Endothelial cell of umbilical vein (primary cell): ENCODE results near the gene STC2. TPM values are rescaled to one million over a fixed set of nuclear protein-coding genes. Genes with fewer than 3 reads are reported as not detected.

Experiments used
- BruUV-seq: library from RNA; stranded (reverse); fragments of 400-500 nt; replicated peaks from 2 replicates; lab custom pipeline; 2021; lab: Mats Ljungman, UMichigan
- CTCF ChIA-PET: fragments of 300-600, 350-600 bp; sonication (Branson Sonifier 250); formaldehyde crosslinking; loops from one replicate; lab custom pipeline; 2021; ENCODE audit warnings: antibody characterized with exemption, inconsistent platforms; lab: Charles Lee
- POLR2A ChIA-PET: fragments of 300-600, 350-600 bp; sonication (Branson Sonifier 250); formaldehyde crosslinking; loops from one replicate; lab custom pipeline; 2021; ENCODE audit warnings: antibody characterized with exemption, inconsistent platforms; lab: Charles Lee
- DNase-seq: peaks from one replicate; pipeline ENCODE4 v3.0.0-alpha.2; 2011; ENCODE audit warnings: low read depth, low spot score
- FAIRE-seq: peaks from 2 replicates; lab custom pipeline; 2011; peaks lifted over from hg19 to GRCh38; lab: Jason Lieb, UNC
- H2AFZ ChIP-seq: 2 replicates; pipeline ENCODE4 v1.6.0; 2012; ENCODE audit warnings: low read depth, low read length, control low read depth, inconsistent platforms
- H3K27ac ChIP-seq: 2 replicates; pipeline ENCODE4 v1.5.1; 2011; ENCODE audit warnings: low read depth, mild to moderate bottlenecking, control low read depth, low read length, moderate library complexity; ENCODE audit not compliant: insufficient read depth
- H3K27me3 ChIP-seq, 2 experiments: 2 replicates each; pipeline versions ENCODE4 v1.6.0 to v1.6.1; 2011; ENCODE audit warnings: low read length in 2 of 2, mixed read lengths in 1 of 2; ENCODE audit not compliant: control insufficient read depth in 2 of 2, insufficient read depth in 2 of 2
- H3K36me3 ChIP-seq, 2 experiments: 2 replicates in 1 of 2; 3 replicates in 1 of 2; pipeline ENCODE4 v1.5.1; 2011; ENCODE audit warnings: low read length in 2 of 2, mild to moderate bottlenecking in 1 of 2, moderate library complexity in 1 of 2; ENCODE audit not compliant: control insufficient read depth in 2 of 2, insufficient read depth in 2 of 2; ENCODE audit errors: extremely low read depth in 1 of 2
- H3K4me1 ChIP-seq: 3 replicates; pipeline ENCODE4 v1.5.1; 2011; ENCODE audit warnings: mild to moderate bottlenecking, low read length; ENCODE audit not compliant: control insufficient read depth, insufficient read depth; ENCODE audit errors: extremely low read depth
- H3K4me2 ChIP-seq: 2 replicates; pipeline ENCODE4 v1.6.1; 2011; ENCODE audit warnings: low read length, control low read depth, mixed read lengths; ENCODE audit not compliant: insufficient read depth
- H3K4me3 ChIP-seq, 3 experiments: fragments of 200-600 bp in 1 of 3; sonication (generic), shearing (Covaris generic) in 1 of 3; replicated peaks in 1 of 3; 2 replicates each; pipeline ENCODE4 v1.5.1; 2011 to 2016; ENCODE audit warnings: control low read depth in 3 of 3, low read length in 3 of 3, mild to moderate bottlenecking in 2 of 3, inconsistent platforms in 1 of 3, low read depth in 1 of 3, moderate library complexity in 1 of 3; ENCODE audit not compliant: insufficient read depth in 1 of 3
- H3K79me2 ChIP-seq: 2 replicates; pipeline ENCODE4 v1.6.0; 2012; ENCODE audit warnings: low read length, inconsistent platforms; ENCODE audit not compliant: control insufficient read depth, insufficient read depth
- H3K9ac ChIP-seq: replicated peaks from 2 replicates; pipeline ENCODE3; 2011; ENCODE audit warnings: low read length, control low read depth; ENCODE audit not compliant: insufficient read depth; ENCODE audit errors: extremely low read depth
- H3K9me1 ChIP-seq: replicated peaks from 3 replicates; pipeline ENCODE4 v1.6.0; 2011; ENCODE audit warnings: mild to moderate bottlenecking, low read length; ENCODE audit not compliant: control insufficient read depth, insufficient read depth; ENCODE audit errors: extremely low read depth
- H3K9me3 ChIP-seq: replicated peaks from 2 replicates; pipeline ENCODE4 v1.5.1; 2012; ENCODE audit warnings: low read length, inconsistent platforms; ENCODE audit not compliant: control insufficient read depth, insufficient read depth
- H4K20me1 ChIP-seq: replicated peaks from 2 replicates; pipeline ENCODE3; 2011; ENCODE audit warnings: mild to moderate bottlenecking, low read length; ENCODE audit not compliant: control insufficient read depth, insufficient read depth; ENCODE audit errors: extremely low read depth
- CTCF ChIP-seq, 2 donors: IDR thresholded peaks; 1 replicate in 1 of 2; 2 replicates in 1 of 2; pipeline ENCODE4 v1.5.1; 2011; ENCODE audit warnings: low read length in 2 of 2, mild to moderate bottlenecking in 2 of 2, moderate library complexity in 2 of 2, control low read depth in 1 of 2, inconsistent platforms in 1 of 2, low read depth in 1 of 2; ENCODE audit not compliant: insufficient read depth in 1 of 2; ENCODE audit errors: extremely low read depth in 1 of 2
- EZH2 ChIP-seq: IDR thresholded peaks from 2 replicates; pipeline ENCODE4 v1.6.1; 2012; ENCODE audit warnings: borderline replicate concordance, low read depth, mild to moderate bottlenecking, moderate library complexity, low read length, inconsistent platforms; ENCODE audit not compliant: severe bottlenecking
- FOS ChIP-seq: IDR thresholded peaks from 2 replicates; pipeline ENCODE4 v1.6.1; 2011; ENCODE audit warnings: mild to moderate bottlenecking, low read length, moderate library complexity, borderline replicate concordance; ENCODE audit not compliant: insufficient read depth
- GATA2 ChIP-seq: IDR thresholded peaks from 2 replicates; pipeline ENCODE4 v1.7.0; 2011; ENCODE audit warnings: low read depth, mild to moderate bottlenecking, moderate library complexity, mixed read lengths, low read length; ENCODE audit not compliant: insufficient read length, insufficient read depth
- JUN ChIP-seq: IDR thresholded peaks from 2 replicates; pipeline ENCODE4 v1.6.1; 2011; ENCODE audit warnings: borderline replicate concordance, low read depth; ENCODE audit not compliant: insufficient read length, insufficient read depth
- MAX ChIP-seq: IDR thresholded peaks from 2 replicates; pipeline ENCODE4 v1.6.1; 2011; ENCODE audit not compliant: insufficient read depth, insufficient read length
- MYC ChIP-seq: IDR thresholded peaks from one replicate; pipeline ENCODE4 v1.6.1; 2011; ENCODE audit warnings: mild to moderate bottlenecking, low read depth, low read length
- POLR2A ChIP-seq: IDR thresholded peaks from 2 replicates; pipeline ENCODE4 v1.6.1; 2012; ENCODE audit warnings: low read depth, mild to moderate bottlenecking, control low read depth, low read length
- POLR2AphosphoS5 ChIP-seq: IDR thresholded peaks from 2 replicates; pipeline ENCODE4 v1.6.1; 2012; ENCODE audit warnings: low read depth, mild to moderate bottlenecking, control low read depth, low read length, moderate library complexity; ENCODE audit not compliant: insufficient read depth
- dilution Hi-C: fragments of 300-500 bp; cut with MboI; formaldehyde crosslinking; loops from one replicate; pipeline ENCODE4 v1.15.0; 2019; ENCODE audit warnings: low sequenced_read_pairs; ENCODE audit not compliant: extremely low pct_ligation_motif_present
- intact Hi-C: fragments of 100-400 bp; cut with micrococcal nuclease; formaldehyde crosslinking; loops from one replicate; pipeline ENCODE4 v1.10.0; 2022
- polyA plus RNA-seq, 4 experiments: library from polyadenylated mRNA; depleted of rRNA in 3 of 4; stranded (reverse) in 3 of 4; unstranded in 1 of 4; fragments of >200 nt; gene quantifications; 2 replicates each; pipeline versions ENCODE4 v1.2.1 to v1.2.3, GENCODE V29; 2011 to 2012; ENCODE audit warnings: missing spikeins in 1 of 4
- total RNA-seq: library from RNA; stranded (reverse); gene quantifications from 2 replicates; pipeline ENCODE4 v1.2.3, GENCODE V29; 2021

Gene STC2
- total and polyA plus RNA-seq, 2 donors (not counting 3 experiments of a cell fraction or from before 2014, with no cell fraction given) = 19.0 to 26.9 TPM

- Histone ChIP-seq H3K9ac (no peak overlapping the region), H3K9me3 (no peaks in the 10 kb centered on the region), H3K27ac (no peak overlapping the region), H3K4me2 (no peak overlapping the region), H2AFZ (no peak overlapping the region), H3K9me1 (no peaks in the 10 kb centered on the region), H3K27me3 (no peaks in the 10 kb centered on the region), H3K4me1 (peaks cover 35% of the 10 kb centered on the region), H4K20me1 (no peaks in the 10 kb centered on the region), H3K36me3 (no peaks in the 10 kb centered on the region), H3K79me2 (peaks cover 28% of the 10 kb centered on the region), H3K4me3 (no peak overlapping the region)
- TF ChIP-seq CTCF (IDR thresholded peaks at IDR 0.05; ENCODE audit: extremely low read depth in 1 of 2, insufficient read depth in 1 of 2, low read depth in 1 of 2, low read length in 2 of 2) = no peak
- TF ChIP-seq FOS = no peak
- no peak for TF ChIP-seq GATA2
- no peak for TF ChIP-seq POLR2AphosphoS5
- no peak for TF ChIP-seq MAX
- TF ChIP-seq MYC = no peak
- no peak for TF ChIP-seq POLR2A
- no peak for TF ChIP-seq JUN
- TF ChIP-seq EZH2 = no peak
- DNase-seq = no peak
- dilution Hi-C loops = no loop called here
- BruUV-seq = no TSS peak
- POLR2A ChIA-PET = no interaction called here
- intact Hi-C loops = loop anchor here (5.0 to 10.0 kb wide), 2 partner anchors 373 to 434 kb away; partner anchors contain the start of gene RPL26L1
- CTCF ChIA-PET = interaction anchor here (0.8 to 11.2 kb wide), 9 partner anchors 14 to 624 kb away, joined by 3 to 428 read pairs (median 6); no protein-coding TSS in a partner anchor
- no peak for FAIRE-seq
Observed at GRCh38 chr5:173330338-173331206, 2.4 kb upstream of the STC2 start.
